Fibroblast of pulmonary artery (primary cell): ENCODE data around the gene TMEM190.

ENCODE experiments used
- DNase-seq: peaks from one replicate; pipeline ENCODE4 v3.0.0-alpha.2; 2010; ENCODE audit warnings: low read depth
- H3K4me3 ChIP-seq: replicated peaks from 2 replicates; pipeline ENCODE4 v1.5.1; 2011; ENCODE audit warnings: low read depth, mild to moderate bottlenecking, control low read depth, low read length, moderate library complexity
- TF ChIP-seq, protein P1 (sequence below): IDR thresholded peaks from 2 replicates; pipeline ENCODE4 v1.5.1; 2011; ENCODE audit warnings: mild to moderate bottlenecking, control low read depth, low read length, inconsistent platforms; ENCODE audit errors: missing control alignments

Gene TMEM190

DNA sequence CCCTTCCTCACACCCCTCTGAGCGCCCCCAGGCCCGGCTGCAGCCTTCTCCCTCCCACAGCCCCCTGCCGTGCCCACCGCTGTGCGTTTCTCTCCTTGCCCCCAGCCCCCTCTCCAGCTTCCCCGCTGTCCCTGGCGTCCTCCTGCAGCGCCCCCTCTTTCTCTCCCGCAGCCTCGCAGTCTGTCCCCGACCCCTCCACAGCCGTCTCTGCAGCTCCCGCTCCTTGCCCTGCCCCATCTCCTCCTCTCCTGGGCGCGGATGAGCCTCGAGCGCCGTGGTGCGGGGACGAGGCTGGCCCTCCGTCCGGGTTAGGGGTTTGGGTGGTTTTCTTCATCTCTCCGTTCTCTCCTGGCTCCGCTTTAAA, 35.9 kb upstream of the TMEM190 start:
- DNase-seq, result no peak
- peak overlapping the region; percentile 77 for H3K4me3 ChIP-seq
- TF ChIP-seq, protein P1, sequence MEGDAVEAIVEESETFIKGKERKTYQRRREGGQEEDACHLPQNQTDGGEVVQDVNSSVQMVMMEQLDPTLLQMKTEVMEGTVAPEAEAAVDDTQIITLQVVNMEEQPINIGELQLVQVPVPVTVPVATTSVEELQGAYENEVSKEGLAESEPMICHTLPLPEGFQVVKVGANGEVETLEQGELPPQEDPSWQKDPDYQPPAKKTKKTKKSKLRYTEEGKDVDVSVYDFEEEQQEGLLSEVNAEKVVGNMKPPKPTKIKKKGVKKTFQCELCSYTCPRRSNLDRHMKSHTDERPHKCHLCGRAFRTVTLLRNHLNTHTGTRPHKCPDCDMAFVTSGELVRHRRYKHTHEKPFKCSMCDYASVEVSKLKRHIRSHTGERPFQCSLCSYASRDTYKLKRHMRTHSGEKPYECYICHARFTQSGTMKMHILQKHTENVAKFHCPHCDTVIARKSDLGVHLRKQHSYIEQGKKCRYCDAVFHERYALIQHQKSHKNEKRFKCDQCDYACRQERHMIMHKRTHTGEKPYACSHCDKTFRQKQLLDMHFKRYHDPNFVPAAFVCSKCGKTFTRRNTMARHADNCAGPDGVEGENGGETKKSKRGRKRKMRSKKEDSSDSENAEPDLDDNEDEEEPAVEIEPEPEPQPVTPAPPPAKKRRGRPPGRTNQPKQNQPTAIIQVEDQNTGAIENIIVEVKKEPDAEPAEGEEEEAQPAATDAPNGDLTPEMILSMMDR, result peak; percentile 3

DNA sequence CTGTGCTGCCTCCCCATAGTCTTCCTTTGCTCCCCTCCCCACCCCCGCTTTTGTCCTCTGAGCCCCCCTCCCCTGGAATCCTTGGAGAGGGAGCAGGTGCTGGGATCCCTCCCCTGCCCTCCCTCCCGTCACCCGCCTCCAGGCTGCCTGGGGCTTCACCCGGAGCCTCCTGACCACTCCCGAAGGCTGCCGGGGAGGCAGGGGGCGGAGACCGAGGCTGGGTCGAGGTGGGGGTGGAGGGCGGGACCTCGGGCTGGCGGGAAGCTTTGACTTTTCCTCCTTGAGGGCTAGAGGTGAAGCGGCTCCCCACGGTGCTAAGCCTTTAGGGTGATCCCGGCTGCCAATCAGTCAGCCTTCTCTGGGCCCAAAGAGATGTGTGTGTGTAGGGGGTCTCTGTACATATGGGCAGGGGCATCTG, 35.4 kb upstream of the TMEM190 start:
- H3K4me3 ChIP-seq, result peak overlapping the region; percentile 77
- peak; percentile 59 for DNase-seq
- TF ChIP-seq, protein P1, result no peak

DNA sequence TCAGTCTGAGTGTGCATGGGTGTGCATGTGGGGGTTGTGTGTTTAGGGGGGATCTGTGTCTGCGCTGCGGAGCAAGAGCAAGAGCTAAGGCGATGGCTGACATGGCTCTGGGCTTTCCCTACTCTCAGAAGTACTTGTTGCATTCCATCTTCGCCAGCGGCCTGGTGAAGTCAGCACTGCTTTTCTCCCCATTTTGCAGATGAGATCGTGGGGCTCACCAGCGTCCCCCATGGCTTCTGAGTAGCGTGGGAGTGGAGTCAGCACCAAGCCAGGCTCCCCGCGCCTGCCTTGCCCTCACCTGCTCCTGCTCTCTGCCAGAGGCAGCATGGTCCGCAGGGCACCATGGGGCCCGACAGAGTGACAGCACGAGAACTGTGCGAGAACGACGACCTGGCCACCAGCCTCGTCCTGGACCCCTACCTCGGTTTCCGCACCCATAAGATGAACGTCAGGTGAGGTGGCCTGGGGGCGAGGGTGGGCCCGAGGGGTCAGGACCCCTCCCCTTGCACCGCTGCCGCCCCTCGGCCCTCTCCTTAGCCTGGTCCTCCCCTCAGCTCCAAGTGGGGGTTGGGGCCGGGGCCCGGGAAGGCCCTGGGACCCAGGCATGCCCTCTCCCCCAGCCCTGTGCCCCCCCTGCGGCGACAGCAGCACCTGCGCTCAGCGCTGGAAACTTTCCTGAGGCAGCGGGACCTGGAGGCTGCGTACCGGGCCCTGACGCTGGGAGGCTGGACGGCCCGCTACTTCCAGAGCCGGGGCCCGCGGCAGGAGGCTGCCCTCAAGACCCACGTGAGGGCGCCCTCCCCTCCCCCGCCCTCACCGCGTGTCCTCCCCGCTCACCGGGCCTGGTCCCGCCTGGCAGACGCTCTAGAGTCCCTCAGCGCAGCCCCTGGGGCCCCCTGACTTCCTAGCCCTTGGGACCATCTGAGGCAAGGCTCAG, 34.8 kb upstream of the TMEM190 start:
- TF ChIP-seq, protein P1, result no peak
- DNase-seq, result no peak
- no peak overlapping the region for H3K4me3 ChIP-seq

DNA sequence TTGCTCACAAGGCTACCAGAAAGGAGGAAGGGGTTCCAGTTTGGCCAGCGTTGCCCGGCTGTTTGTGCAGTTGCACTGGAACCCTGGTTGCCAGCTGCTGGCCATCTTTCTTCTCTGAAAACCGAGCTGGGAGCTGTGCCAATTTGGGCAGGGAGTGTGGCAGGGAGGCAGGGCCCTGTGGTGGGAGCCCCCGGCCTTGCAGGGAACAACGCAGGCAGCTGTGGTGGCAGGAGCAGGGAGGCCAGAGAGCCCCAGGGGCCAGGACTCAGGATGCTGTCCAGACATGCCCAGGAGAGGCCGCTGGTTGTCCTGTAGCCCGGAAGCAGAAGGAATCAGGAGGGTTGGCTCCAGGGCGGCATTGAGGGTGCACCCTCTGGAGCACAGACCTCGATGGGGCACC, 32.2 kb upstream of the TMEM190 start:
- no peak overlapping the region for H3K4me3 ChIP-seq
- TF ChIP-seq, protein P1, result no peak
- DNase-seq, result no peak

DNA sequence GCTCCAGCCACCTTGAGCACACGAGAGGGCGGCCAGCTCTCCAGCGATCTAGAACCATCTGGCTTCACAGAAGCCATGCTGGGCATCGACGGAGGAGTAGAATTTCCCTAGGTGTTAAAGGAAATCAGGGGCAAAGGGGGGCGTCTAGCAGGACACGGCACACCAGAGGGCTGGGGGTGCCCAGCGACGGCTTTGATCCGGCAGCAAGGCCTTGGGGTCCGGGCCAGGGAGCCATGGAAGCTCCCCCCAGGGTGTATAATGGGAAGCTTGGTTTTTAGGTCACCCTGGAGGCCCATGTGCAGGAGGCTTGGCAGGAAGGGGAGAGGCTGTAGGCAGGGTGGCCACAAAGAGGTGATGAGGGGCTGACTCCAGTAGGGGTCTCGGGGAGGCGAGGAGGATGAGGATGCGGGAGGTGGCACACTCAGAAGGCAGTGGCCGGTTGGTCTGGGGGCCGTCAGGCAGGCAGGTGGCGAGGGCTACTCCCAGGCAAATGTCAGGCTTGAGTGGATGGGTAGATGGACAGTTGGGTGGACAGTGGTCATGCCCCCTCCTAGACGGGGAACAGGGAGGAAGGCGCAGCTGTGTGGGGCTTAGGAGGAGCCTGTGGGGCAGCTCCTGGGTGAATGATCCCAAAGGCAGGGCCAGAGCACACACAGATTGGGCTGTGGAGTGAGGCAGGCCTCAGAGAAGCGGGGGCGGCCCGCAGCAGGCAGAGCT, 31.4 kb upstream of the TMEM190 start:
- TF ChIP-seq, protein P1, result no peak
- H3K4me3 ChIP-seq, result no peak overlapping the region
- no peak for DNase-seq

DNA sequence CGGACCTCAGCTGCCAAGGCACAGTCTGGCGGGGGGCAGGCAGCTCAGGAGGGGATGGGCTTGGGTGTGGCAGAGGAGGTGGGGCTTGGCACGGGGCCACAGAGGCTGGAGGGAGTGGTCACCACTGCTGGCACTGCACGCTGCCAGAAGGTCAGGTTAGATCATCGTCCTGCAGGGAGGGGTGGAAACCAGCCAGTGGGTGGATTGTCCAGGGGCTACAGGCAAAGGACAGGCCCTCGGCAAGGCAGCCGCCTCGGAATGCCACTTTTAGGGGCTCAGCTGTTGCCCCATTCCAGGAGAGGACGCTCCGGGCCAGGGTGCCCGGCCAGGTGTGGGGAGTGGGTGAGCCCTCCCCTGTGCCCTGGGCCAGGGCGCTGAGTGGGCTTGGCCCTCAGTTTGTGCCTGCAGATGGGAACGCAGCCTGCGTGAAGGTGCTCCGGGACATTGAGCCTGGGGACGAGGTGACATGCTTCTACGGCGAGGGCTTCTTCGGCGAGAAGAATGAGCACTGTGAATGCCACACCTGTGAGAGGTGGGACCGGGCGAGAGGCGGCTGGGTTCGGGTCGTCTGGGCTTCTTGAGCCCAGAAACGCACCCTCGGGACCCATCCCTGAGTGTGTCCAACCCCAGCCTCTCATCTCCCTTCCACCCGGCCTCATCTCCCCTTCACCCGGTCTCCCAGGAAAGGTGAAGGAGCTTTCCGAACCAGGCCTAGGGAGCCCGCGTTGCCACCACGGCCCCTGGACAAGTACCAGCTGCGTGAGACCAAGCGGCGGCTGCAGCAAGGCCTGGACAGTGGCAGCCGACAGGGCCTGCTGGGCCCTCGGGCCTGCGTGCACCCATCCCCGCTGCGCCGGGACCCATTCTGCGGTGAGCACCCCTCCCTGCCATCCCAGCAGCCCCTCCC, 30.6 kb upstream of the TMEM190 start:
- TF ChIP-seq, protein P1, result no peak
- peak; percentile 35 for DNase-seq
- H3K4me3 ChIP-seq, result no peak overlapping the region
